GM10266 (cell line): ENCODE measurements around the gene PRM1.

Experiments used
- DNase-seq: peaks from one replicate; pipeline ENCODE4 v3.0.0; 2012; ENCODE audit errors: extremely low spot score
- TF ChIP-seq, protein P1 (sequence below): IDR thresholded peaks from 2 replicates; pipeline ENCODE4 v1.5.1; 2012; ENCODE audit warnings: mild to moderate bottlenecking, low read depth; ENCODE audit not compliant: control insufficient read depth, insufficient read depth; ENCODE audit errors: missing control alignments

Gene PRM1

DNA sequence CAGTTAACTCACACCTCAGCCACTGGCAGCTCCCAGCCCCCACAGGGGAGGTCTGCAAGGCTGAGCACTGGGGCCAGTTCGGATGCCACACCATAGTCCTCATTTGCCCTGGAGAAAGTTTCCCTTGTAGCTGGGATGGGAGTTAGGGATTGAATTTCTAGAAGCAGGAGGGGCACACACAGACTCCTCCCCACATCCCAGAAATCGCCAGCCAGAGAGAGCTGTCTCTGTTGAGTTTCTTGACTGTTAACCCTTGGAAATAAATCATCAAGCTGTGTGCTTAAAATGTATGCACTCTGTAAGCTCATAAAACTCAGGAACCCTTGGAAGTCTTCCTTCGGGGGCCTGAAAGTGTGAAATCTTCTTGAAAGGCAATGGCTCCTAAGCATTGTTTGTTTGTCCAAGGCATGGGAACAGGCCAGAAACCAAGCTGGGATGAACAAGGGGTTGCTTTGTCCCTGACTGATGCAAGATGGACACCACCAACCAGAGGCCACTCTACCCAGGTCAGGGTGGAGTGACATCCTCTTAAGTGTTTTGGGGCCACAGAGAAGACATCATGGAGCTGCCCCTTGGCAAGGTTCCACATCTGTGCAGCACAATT lies 7.3 kb downstream of the PRM1 start:
- TF ChIP-seq, protein P1, sequence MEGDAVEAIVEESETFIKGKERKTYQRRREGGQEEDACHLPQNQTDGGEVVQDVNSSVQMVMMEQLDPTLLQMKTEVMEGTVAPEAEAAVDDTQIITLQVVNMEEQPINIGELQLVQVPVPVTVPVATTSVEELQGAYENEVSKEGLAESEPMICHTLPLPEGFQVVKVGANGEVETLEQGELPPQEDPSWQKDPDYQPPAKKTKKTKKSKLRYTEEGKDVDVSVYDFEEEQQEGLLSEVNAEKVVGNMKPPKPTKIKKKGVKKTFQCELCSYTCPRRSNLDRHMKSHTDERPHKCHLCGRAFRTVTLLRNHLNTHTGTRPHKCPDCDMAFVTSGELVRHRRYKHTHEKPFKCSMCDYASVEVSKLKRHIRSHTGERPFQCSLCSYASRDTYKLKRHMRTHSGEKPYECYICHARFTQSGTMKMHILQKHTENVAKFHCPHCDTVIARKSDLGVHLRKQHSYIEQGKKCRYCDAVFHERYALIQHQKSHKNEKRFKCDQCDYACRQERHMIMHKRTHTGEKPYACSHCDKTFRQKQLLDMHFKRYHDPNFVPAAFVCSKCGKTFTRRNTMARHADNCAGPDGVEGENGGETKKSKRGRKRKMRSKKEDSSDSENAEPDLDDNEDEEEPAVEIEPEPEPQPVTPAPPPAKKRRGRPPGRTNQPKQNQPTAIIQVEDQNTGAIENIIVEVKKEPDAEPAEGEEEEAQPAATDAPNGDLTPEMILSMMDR = no peak
- no peak for DNase-seq

DNA sequence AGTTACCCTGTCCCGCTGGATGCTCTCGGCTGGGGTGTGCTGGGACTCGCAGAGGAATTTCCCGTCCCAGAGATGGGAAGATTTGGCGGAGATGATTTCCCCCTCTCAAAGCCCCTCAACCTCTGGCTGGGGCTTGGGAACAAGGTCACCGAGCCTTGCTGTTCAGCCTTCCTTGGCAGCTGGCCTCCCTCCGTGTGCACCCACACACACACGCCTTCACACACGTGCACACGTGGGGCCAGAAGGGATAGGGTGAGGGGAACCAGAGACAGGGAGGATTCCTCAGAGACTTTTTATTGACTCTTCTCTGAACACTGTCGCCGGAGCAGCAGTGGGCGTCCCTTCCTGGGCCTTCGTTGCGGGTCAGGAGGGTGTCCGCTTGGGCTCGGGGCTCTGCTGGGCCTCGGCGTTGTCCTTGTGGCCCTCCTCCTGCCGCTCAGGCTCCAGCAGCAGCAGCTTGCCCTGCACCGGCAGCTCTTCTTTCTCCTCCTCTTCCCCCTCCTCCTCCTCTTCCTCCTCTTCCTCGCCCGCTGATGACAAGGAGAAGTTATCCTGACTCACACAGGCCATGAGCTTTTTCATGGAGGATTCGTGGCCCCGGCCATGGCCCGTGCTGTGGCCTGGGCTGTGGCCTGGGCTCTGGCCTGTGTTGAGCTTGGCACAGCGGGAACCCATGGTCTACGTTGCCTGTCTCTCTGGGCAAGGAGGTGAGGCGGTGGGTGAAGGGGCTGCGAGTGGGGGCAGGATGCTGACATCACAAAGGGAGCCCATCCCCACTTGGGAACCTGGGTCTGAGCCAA lies 8.0 kb downstream of the PRM1 start, which contains the start of gene PRM3:
Gene PRM3, minus strand, starts transcription at position 709 of the 800 bp plus-strand sequence. Its CDS starts 34 bp downstream, at position 675.
- TF ChIP-seq, protein P1 = no peak
- DNase-seq = no peak

DNA sequence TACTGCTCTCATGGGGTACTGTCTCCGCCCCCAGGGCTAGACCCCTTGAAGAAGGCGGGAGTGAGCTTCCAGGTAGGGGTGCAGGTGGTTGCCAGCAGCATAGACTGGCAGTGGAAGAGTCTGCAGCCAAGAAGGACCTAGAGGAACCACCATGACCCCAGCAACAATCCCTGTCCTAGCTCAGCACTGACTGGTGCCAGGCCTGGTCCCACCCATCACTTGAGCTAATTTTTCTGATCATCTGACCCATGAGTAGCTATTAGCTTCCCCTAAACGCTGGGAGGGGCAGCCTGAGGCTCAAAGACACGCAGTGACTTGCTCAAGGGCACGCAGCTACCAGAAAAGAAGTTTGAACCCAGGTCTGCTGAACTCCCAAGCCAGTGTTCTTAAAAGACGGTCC lies 8.6 kb downstream of the PRM1 start:
- TF ChIP-seq, protein P1 = no peak

DNA sequence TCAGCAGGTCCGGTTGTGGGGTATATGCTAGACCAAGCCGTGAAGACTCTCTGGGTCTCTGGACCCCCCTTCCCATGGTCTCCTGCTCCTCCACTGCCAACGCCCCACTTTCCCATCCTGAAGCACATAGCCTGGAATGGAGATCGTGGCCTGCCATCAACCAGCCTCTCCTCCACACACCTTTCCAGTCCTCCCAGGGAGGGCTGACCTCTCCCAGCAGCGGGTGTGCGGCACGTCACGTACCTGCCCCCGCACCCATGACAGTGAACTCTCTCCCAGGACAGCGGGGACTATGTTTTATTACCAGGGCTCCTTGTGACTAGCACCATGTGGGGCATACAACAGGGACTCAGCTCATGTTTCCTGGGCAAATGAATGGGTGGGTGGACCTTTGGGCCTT lies 9.5 kb downstream of the PRM1 start:
- TF ChIP-seq, protein P1 = no peak
- DNase-seq = no peak

More for the DNA sequence above, 8.6 kb downstream of the PRM1 start:
- DNase-seq = no peak

DNA sequence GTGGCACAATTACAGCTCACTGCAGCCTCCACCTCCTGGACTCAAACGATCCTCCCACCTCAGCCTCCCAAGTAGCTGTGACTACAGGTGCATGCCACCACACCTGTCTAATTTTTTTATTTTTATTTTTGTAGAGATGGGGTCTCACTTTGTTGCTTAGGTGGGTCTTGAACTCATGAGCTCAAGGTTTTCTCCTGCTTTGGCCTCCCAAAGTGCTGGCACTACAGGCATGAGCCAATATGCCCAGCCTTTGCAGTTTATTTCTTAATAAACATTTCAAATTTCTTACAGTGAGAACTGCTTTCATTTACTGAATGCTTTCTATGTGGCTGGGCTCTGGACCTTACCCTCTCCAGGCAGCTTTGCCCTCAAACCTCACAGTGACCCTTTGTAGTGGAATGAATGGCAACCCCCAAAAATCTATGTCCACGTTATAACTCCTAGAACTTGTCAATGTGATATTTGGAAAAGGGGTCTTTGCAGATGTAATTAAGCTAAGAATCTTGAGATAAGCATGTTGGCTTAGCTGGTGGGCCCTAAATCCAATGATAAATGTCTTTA lies 10.4 kb downstream of the PRM1 start:
- TF ChIP-seq, protein P1 = no peak
- no peak for DNase-seq

DNA sequence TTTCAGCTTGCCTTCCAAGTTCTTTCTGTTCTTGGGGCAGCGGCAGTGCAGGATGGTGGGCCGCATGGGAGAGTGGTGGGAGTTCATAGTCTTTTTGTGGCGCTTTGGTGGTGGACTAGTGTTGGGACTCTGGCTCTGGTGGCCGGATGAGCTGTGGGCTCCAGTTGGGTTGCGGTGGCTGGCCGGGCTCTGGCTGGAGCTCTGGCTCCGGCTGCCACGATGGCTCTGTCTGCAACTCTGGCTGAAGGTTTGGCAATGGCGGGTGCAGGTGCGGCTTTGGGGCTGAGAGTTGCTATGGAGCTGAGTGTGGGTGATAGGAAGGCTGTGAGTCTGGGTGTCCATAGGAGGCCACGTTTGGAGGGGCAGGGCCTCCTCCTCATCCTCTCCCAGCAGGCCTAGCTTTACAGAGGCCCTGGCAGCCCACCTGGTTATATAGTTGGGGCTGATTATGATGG lies 12.2 kb downstream of the PRM1 start, which contains the start of gene TNP2:
Gene TNP2, minus strand, starts transcription at position 405 of the 455 bp plus-strand sequence. Its CDS starts 63 bp downstream, at position 342.
- no peak for DNase-seq
- TF ChIP-seq, protein P1 = no peak
